Measurements from ENCODE around the gene ZCCHC7. TPM values are rescaled to one million over a fixed set of nuclear protein-coding genes. Genes with fewer than 3 reads are reported as not detected.
"Not testable (repeated sequence)": the region's sequence is repeated elsewhere in the genome, so short reads cannot be mapped to it uniquely, and the experiment has no call there.

The ZCCHC7 gene
- total RNA-seq, 1 donor from 2014 or later = 11.3 TPM

- intact Hi-C loops (cut with DNase I) = loop anchor here (10.0 kb wide), 1 partner anchor 57 kb away; no protein-coding TSS in a partner anchor
- no peak for DNase-seq (ENCODE audit: low spot score)
Observed at GRCh38 chr9:37198039-37198729, 77.8 kb downstream of the ZCCHC7 start.

DNA sequence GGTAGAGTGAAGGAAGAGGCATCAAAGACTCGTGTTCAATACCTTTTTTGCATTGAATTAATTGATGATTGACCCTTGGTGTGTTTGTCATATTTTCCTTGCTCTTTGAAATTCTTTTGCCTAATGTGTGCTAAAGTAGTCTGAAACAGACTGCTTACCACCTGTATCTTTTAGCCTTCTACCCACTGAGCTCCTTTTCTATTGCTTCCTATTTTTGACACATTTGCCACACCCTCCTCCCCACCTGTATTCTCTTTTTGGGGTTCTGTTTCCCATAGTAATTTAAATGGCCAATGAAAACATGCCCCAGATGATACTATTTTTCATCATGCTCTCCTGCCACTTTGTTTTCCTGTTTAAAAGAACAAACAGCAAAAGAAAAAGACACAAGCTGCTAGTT lies 78.5 kb downstream of the ZCCHC7 start:
- no peak for DNase-seq (ENCODE audit: low spot score)
- intact Hi-C loops (cut with DNase I) = loop anchor here (10.0 kb wide), 1 partner anchor 56 kb away; no protein-coding TSS in a partner anchor

- intact Hi-C loops (cut with DNase I) = no loop called here
- no peak for DNase-seq (ENCODE audit: low spot score)
Observed at GRCh38 chr9:37200433-37201005, 80.1 kb downstream of the ZCCHC7 start.

GRCh38 chr9:37201581-37201980 lies 81.2 kb downstream of the ZCCHC7 start:
- intact Hi-C loops (cut with DNase I) = no loop called here
- DNase-seq (ENCODE audit: low spot score) = no peak

DNA sequence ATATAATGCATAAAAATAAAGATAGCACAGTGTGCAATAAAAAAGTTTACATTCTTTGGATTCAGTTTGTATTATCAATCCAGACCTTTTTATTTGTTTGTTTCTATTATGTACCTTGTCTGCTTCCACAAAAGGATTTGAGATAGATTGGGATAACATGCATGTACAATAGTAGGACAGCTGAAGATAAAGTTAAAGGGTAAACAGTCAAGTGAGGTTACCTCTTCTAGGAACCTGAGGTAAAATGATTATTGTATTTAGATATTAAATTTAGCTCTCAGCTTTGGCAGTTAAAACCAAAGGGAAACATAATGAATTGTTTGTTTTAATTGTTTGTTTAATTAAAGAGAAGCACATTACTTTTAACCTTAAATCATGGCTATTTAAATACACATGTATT lies 81.7 kb downstream of the ZCCHC7 start:
- intact Hi-C loops (cut with DNase I) = no loop called here
- no peak for DNase-seq (ENCODE audit: low spot score)

- intact Hi-C loops (cut with DNase I); DNase-seq (ENCODE audit: low spot score): not testable (repeated sequence)
Observed at GRCh38 chr9:37203456-37203855, 83.1 kb downstream of the ZCCHC7 start.

DNA sequence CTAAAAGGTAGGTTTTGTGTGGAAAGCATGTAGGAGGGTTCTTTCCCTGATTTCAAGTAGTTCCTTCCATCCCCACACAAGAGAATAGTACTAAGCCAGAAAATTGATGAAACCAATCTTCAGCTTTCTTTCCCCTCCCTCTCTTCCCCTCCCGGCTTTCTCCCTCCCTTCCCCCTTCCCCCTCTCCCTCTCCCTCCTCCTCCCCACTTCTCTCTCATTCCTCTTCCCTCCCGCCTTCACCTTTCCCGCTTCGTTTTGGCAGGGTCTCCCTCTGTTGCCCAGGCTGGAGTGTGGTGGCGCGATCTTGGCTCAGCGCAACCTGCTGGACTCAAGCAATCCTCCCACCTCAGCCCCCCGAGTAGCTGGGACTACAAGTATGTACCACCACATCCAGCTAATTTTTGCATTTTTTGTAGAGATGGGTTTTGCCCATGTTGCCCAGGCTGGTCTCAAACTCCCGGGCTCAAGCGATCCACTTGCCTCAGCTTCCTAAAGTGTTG lies 85.8 kb downstream of the ZCCHC7 start:
- no peak for DNase-seq (ENCODE audit: low spot score)
- intact Hi-C loops (cut with DNase I) = no loop called here

DNA sequence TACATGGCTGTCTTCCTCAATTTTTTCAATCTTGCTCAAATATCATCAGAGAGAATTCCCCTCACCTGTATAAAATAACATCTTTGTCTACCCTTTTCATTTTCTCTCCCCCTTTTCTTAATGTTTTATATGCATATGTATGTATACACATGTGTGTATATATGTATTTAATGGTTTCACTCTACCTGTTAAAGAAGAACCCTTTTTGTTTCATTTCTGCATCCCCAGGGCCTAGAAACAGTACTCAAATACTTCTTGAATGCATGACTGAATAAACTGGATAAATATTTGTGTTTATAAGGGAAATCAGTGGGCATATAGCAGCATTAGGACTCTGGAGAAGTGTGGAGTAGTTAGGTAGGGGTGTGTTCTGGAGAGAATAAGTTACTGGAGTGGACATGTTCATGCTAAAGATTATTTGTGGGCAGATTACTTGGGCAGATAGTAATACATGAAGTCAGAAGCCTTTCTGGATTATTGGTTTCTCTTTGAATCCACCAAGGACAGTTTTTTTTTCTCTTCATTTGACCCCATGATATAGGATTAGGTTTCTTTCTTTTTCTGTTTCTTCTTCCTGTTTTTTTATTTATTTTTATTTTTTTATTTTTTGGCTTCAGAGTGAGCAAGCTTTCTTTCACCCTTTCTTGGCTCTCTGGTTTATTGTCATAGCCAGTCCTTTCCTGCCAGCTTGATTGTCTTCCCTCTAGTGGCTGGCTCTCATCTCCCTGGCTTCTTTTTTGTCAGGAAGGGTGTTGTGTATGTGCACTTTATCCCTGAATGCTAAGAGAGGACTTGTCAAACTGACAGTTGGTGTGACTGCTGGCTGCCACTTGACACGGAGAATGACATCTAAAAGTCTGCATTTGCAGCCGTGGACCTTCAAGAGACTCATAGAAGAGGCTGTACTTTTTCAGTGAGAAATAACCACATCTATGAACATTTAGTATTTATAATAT lies 89.3 kb downstream of the ZCCHC7 start:
- no peak for DNase-seq (ENCODE audit: low spot score)
- intact Hi-C loops (cut with DNase I) = loop anchor here (10.0 kb wide), 1 partner anchor 85 kb away; no protein-coding TSS in a partner anchor

DNA sequence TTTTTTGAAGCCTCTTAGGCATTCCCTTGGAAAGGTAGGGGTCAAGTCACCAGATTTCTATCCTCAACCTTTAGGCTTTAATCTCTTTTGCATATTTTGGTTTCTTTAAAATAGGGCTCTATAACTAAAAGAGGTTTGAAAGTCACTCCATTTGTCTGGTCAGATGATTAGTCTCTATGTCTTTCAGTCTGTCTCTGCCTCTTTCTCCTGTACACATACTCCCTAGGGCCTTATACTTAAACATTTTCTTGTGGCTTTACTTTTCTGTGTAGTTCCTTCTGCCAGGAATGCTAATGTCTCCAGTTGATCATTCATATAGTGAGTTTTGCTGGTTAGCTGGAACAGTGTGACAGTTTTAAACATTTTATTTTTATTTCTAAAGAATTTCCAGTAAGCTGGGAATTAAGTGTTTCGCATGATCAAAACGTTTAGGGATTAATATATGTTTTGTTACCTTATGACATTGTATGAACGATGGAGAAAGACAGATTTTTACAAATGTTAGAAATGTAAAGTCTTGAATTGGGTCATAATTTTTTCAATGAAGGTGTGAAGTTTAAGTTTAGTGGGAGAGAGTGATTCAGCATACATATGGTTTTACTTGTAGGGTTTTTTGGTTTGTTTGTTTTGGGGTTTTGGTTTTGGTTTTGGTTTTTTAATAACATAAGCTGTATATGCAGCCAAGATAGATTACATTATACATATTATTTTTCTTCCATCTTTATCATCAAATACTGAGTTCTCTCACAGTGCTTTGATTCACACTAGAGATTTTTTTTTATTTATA lies 90.6 kb downstream of the ZCCHC7 start:
- intact Hi-C loops (cut with DNase I) = loop anchor here (10.0 kb wide), 1 partner anchor 84 kb away; no protein-coding TSS in a partner anchor
- no peak for DNase-seq (ENCODE audit: low spot score)

- intact Hi-C loops (cut with DNase I) = loop anchor here (10.0 kb wide), 1 partner anchor 82 kb away; no protein-coding TSS in a partner anchor
Observed at GRCh38 chr9:37212435-37212834, 92.1 kb downstream of the ZCCHC7 start.

DNA sequence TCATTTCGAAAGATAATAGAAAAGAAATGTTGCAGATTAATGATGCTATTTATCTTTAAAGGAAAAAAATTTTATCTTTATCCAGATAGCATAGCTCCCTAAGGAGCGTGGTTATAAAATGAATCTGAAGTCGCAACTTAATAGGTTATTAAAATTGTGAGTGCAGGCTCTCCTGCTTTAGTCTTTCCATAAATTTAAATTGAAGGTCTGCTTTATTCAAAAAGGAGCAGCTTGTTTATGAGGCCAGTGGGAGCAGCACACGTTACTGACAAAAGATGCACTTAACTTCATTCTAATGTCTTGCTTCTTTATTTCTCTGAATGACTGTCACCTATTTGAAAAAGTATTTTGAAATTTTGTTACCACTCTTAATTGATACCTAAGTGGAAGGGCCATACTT lies 95.0 kb downstream of the ZCCHC7 start:
- intact Hi-C loops (cut with DNase I) = loop anchor here (10.0 kb wide), 1 partner anchor 79 kb away; no protein-coding TSS in a partner anchor
- DNase-seq (ENCODE audit: low spot score) = no peak

More at GRCh38 chr9:37212435-37212834, 92.1 kb downstream of the ZCCHC7 start:
- no peak for DNase-seq (ENCODE audit: low spot score)

DNA sequence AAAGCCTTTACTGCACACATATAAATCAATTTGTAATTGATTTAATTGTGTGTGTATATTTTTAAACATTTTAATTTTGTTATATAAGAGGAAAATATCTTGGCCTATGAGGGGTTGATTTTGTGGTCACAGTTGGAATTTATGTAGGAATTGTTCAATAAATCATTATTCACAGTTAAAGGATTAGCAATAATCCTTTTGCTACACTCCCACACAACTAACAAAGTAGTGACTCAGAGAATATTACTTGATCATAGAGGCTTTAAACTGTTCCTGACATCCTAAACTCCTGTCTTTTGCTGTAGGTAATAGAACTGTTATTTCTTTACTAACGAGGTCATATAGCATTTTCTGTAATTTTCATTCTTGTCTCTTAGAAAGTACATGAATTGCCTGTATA lies 95.5 kb downstream of the ZCCHC7 start:
- intact Hi-C loops (cut with DNase I) = loop anchor here (10.0 kb wide), 1 partner anchor 79 kb away; no protein-coding TSS in a partner anchor
- no peak for DNase-seq (ENCODE audit: low spot score)

GRCh38 chr9:37217161-37217560 lies 96.8 kb downstream of the ZCCHC7 start:
- no peak for DNase-seq (ENCODE audit: low spot score)
- intact Hi-C loops (cut with DNase I) = loop anchor here (10.0 kb wide), 1 partner anchor 78 kb away; no protein-coding TSS in a partner anchor

DNA sequence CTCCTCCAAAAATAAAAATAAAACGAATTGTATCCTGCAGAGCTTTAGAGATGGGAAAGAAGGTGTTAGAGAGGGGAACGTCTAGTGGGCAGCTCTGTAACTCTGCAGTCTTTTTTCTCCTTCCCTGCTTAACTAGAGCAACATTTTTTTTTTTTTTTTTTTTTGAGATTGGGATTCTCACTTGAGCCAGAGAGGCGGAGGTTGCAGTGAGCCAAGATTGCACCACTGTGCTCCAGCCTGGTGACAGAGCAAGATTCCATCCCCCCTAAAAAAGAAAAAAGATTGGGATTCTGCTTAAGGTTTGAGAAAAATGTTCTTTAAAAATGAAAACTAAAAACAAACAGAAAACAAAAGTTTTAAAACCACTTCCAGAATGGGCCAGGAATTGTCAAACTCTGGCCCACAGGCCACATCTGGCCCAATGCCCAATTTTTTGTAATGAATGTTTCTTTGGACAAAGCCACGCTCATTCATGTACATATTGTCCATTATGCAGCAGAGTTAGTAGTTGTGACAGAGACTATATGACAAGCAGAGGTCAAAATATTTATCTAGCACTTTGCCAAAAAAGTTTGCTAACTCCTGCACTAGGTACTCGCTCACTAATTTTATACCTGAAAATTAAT lies 98.5 kb downstream of the ZCCHC7 start:
- no peak for DNase-seq (ENCODE audit: low spot score)
- intact Hi-C loops (cut with DNase I) = loop anchor here (10.0 kb wide), 1 partner anchor 76 kb away; no protein-coding TSS in a partner anchor

GRCh38 chr9:37220971-37221370 lies 100.6 kb downstream of the ZCCHC7 start:
- DNase-seq (ENCODE audit: low spot score) = no peak
- intact Hi-C loops (cut with DNase I) = no loop called here

GRCh38 chr9:37221489-37222106 lies 101.2 kb downstream of the ZCCHC7 start:
- intact Hi-C loops (cut with DNase I) = no loop called here
- no peak for DNase-seq (ENCODE audit: low spot score)

- intact Hi-C loops (cut with DNase I) = no loop called here
- DNase-seq (ENCODE audit: low spot score) = no peak
Observed at GRCh38 chr9:37229455-37229854, 109.1 kb downstream of the ZCCHC7 start.

Measured in cardiac septum (tissue), 1 donor.